ENCODE results near the gene CHGA. TPM values are rescaled to one million over a fixed set of nuclear protein-coding genes. Genes with fewer than 3 reads are reported as not detected.

Gene CHGA
- total and polyA plus RNA-seq, 2 of the 8 experiments (the other 6 are each of a cell fraction or from before 2014, with no cell fraction given): 17.5 to 28.2 TPM

DNA sequence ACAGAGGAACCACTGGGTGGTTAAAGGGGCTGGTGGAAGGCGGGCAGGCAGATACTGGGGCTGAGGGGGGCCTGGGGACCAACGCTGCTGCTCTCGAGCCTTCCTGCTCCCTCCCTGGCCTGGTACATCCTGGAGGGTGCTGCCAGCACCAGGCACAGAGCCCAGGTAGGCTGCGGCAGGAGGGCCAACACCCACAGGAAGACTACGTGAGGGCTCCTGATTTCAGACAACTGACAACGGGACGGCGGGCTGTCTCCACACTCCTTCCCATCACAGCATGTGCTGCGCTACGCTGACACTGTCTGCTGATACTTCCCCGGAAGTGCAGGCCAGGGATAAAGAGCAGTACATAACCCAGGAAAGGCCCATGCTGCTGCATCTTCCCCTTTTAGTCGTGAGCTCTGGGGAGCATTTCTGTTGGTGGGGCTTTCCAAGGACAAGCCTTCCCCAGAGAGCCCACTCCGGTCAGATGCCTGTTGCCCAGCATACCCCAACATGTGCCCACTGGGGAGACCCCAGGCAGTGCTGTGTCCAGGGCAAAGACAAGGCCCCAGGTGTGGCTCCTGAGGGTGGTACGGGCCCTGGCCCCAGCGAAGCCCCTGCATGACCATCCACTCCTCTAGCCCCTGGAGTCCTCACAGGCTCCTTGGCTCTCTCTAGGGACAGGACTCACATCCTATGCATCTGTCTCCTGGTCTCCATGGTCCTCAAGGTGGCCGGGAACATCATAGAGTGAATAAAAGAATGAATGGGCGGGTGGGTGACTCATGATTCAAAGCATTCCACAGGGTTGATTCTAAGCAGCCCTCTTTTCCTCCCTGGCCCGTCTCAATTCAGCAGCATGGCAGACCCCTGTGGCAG is 38.0 kb downstream of the CHGA start:
- Histone ChIP-seq H2BK12ac (ENCODE audit: low read depth, low read length) (no peak overlapping the region), H3K56ac (replicated peaks; ENCODE audit: insufficient read length, low read depth, low read length) (no peak overlapping the region), H3K4me3 (ENCODE audit: extremely low read depth in 1 of 4, insufficient read depth in 2 of 4, low read depth in 3 of 4, low read length in 4 of 4) (no peak overlapping the region), H3K14ac (ENCODE audit: insufficient read length) (no peak overlapping the region), H2BK20ac (ENCODE audit: low read length) (no peak overlapping the region), H3K36me3 (ENCODE audit: control insufficient read depth in 2 of 4, insufficient read depth in 4 of 4, low read length in 3 of 4) (peaks cover 2 to 16% (median 11%) of the 10 kb centered on the region in 4 experiments; a peak in 7 of 8 replicates), H3K9me3 (ENCODE audit: insufficient read depth in 2 of 2, low read depth in 1 of 2, low read length in 1 of 2) (no peaks in the 10 kb centered on the region; a peak in 1 of 4 replicates), H3K79me1 (ENCODE audit: low read depth, low read length) (peaks cover 2% of the 10 kb centered on the region; the same call in 1 of the 2 replicates), H2AFZ (ENCODE audit: low read length) (no peak overlapping the region), H4K91ac (replicated peaks; ENCODE audit: insufficient read length, low read length) (no peak overlapping the region), H3K23ac (ENCODE audit: insufficient read length) (no peak overlapping the region), H2AK5ac (ENCODE audit: low read depth, low read length) (no peak overlapping the region), H2BK5ac (ENCODE audit: low read depth, low read length) (no peak overlapping the region), H3K27me3 (replicated peaks in 1 of 4; ENCODE audit: control insufficient read depth in 3 of 4, extremely low read depth in 1 of 4, insufficient read depth in 3 of 4, low read length in 3 of 4) (no peaks in the 10 kb centered on the region), H3K79me2 (ENCODE audit: control insufficient read depth in 1 of 2, insufficient read depth in 2 of 2, low read length in 2 of 2) (peaks cover 0 to 17% of the 10 kb centered on the region in 2 experiments; a peak in 2 of 4 replicates), H3K4ac (replicated peaks; ENCODE audit: insufficient read length, low read depth, low read length) (no peak overlapping the region), H2BK120ac (replicated peaks; ENCODE audit: low read depth, low read length) (no peak overlapping the region), H4K5ac (ENCODE audit: insufficient read length, low read depth, low read length) (no peak overlapping the region), H3K27ac (ENCODE audit: low read depth, low read length) (no peak overlapping the region; the same call in 1 of the 2 replicates), H4K20me1 (replicated peaks in 1 of 2; ENCODE audit: control insufficient read depth in 1 of 2, insufficient read depth in 2 of 2, low read length in 2 of 2) (peaks cover 7 to 16% of the 10 kb centered on the region in 2 experiments), H3K23me2 (ENCODE audit: low read depth, low read length) (no peaks in the 10 kb centered on the region), H2BK15ac (ENCODE audit: low read length) (no peak overlapping the region), H3K9ac (replicated peaks in 1 of 4; ENCODE audit: extremely low read depth in 1 of 4, low read depth in 3 of 4, low read length in 3 of 4) (no peak overlapping the region), H3K18ac (ENCODE audit: extremely low read depth, low read length) (no peak overlapping the region), H3K4me2 (ENCODE audit: insufficient read depth in 1 of 2, low read depth in 2 of 2, low read length in 2 of 2) (no peak overlapping the region), H3K4me1 (replicated peaks in 1 of 4; ENCODE audit: control insufficient read depth in 3 of 4, insufficient read depth in 4 of 4, low read length in 3 of 4) (peaks cover 2 to 5% (median 4%) of the 10 kb centered on the region in 4 experiments; a peak in 3 of 7 replicates), H4K8ac (ENCODE audit: extremely low read depth, insufficient read depth, low read length) (no peak overlapping the region)
- DNase-seq (ENCODE audit: low read depth in 1 of 2, low spot score in 2 of 2) (no peak), FAIRE-seq (no peak)
- 91% methylated on average over 17 of the region's 18 CpGs; no CpG with 5 or more reads in 1 of the 2 experiments for WGBS, 2 experiments (ENCODE audit: extremely low coverage in 1 of 2, insufficient coverage in 1 of 2, insufficient read length in 1 of 2, insufficient replicate concordance in 2 of 2, low coverage in 1 of 2, low lambda C conversion rate in 2 of 2, missing lambda C conversion rate in 1 of 2)
- CTCF ChIA-PET (ENCODE audit: partially characterized antibody): interaction anchor here (1.4 to 5.5 kb wide), 3 partner anchors 10 to 147 kb away, joined by 3 to 31 read pairs (median 20); no protein-coding TSS in a partner anchor
- POLR2A ChIA-PET (ENCODE audit: partially characterized antibody): no interaction called here
- TF ChIP-seq RAD21 (IDR thresholded peaks at IDR 0.05 in 1 of 2, conservative IDR thresholded peaks at IDR 0.05 in 1 of 2; ENCODE audit: low read depth in 2 of 2, low read length in 2 of 2) (no peak), CREB1 (IDR thresholded peaks at IDR 0.05) (no peak), CBX8 (IDR thresholded peaks at IDR 0.05; ENCODE audit: borderline replicate concordance, low read depth, low read length) (no peak), GABPA (IDR thresholded peaks at IDR 0.05; ENCODE audit: borderline replicate concordance, insufficient read depth, low read length) (no peak), YY1 (IDR thresholded peaks at IDR 0.05; ENCODE audit: low read depth, low read length) (no peak)

Data from H1 (cell line).